Measurements from ENCODE around the gene EMP1.
"Not testable (repeated sequence)": the region's sequence is repeated elsewhere in the genome, so short reads cannot be mapped to it uniquely, and the experiment has no call there.

Gene EMP1

GRCh38 chr12:13259625-13260024 is 63.1 kb downstream of the EMP1 start:
- not testable (repeated sequence) for DNase-seq

GRCh38 chr12:13267826-13268225 is 71.3 kb downstream of the EMP1 start:
- DNase-seq, result not testable (repeated sequence)

- DNase-seq, result no peak
Measured at GRCh38 chr12:13268581-13268980, 72.1 kb downstream of the EMP1 start.

Data from DMS79 treated with DMSO at 0.1 percent for 48 hours (cell line).